GM21737 (cell line): ENCODE measurements around the gene UGT2B28.
"Not testable (repeated sequence)": the region's sequence is repeated elsewhere in the genome, so short reads cannot be mapped to it uniquely, and the experiment has no call there.

Experiments
- ATAC-seq: cut with Tn5 transposase; IDR thresholded peaks from one replicate; pipeline ENCODE4 v1.9.1; 2021; ENCODE audit warnings: mild to moderate bottlenecking, moderate library complexity; ENCODE audit not compliant: unreplicated experiment

The UGT2B28 gene

GRCh38 chr4:69343114-69343513, 62.8 kb downstream of the UGT2B28 start:
- ATAC-seq: not testable (repeated sequence)

DNA sequence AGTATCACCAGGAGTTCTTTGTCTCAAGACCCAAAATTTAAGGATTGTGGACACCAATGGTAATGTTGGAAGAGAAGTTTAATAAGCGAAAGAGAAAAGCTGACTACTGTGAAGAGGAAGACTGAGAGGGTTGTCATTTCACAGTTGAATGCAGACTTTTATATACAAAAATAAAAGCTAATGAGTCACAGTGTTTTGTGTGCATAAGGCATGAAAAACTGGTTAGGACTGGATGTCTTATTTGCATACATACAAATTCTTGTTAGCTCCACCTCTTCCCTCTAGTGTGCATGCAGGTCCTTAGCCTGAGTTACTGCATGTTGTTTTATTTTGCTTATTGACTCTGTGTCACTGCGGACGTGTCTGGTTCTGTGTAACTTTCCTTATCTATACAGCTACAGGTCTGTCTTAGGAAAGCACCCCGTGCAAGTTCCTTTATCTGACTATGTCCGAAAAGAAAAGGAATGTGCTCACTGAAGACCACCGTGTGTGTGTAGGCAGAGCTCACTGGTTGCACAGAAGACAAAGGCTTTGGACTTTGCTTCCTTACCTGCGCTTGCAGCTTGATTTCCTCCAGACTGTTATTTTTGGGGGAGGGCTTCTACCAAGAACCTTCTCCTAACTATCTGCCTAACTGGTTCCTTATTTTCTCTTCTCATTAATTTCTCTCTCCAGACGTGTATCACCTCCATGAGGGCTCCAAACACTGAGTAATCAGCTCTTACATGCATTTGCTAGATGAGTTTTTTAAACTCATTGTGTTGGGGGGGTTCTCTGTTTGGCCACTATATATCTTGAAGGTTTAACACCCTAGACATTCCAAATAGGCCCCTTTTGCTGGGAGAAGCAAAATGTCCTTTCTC, 63.5 kb downstream of the UGT2B28 start:
- ATAC-seq: not testable (repeated sequence)
